Coronary artery (tissue), 2 donors: Measurements from ENCODE around the gene SLC30A2.

Source experiments
- DNase-seq: peaks from one replicate; pipeline ENCODE4 v3.0.0-alpha.2; 2017; ENCODE audit warnings: low spot score
- H3K27ac ChIP-seq, 2 donors: fragments of 200-600 bp; sonication (generic); one replicate each; pipeline ENCODE4 v1.5.1; 2016 to 2019
- H3K4me3 ChIP-seq: fragments of 200-600 bp; sonication (generic); 2 replicates; pipeline ENCODE4 v1.5.1; 2016; ENCODE audit warnings: mild to moderate bottlenecking, moderate library complexity
- CTCF ChIP-seq: fragments of 200-600 bp; sonication (generic); IDR thresholded peaks from one replicate; pipeline ENCODE4 v1.5.1; 2019; ENCODE audit warnings: antibody characterized with exemption

The SLC30A2 gene

GRCh38 chr1:26019641-26020315 lies 26.1 kb downstream of the SLC30A2 start:
- no peak for TF ChIP-seq CTCF
- H3K27ac ChIP-seq, result no peak overlapping the region
- DNase-seq, result no peak
- H3K4me3 ChIP-seq, result no peak overlapping the region

GRCh38 chr1:26017606-26018005 lies 28.3 kb downstream of the SLC30A2 start:
- no peak overlapping the region for H3K4me3 ChIP-seq
- no peak for DNase-seq
- no peak for TF ChIP-seq CTCF
- no peak overlapping the region for H3K27ac ChIP-seq

- H3K27ac ChIP-seq, result no peak overlapping the region
- no peak for TF ChIP-seq CTCF
- no peak for DNase-seq
- H3K4me3 ChIP-seq, result no peak overlapping the region
Measured at GRCh38 chr1:26016953-26017545, 28.9 kb downstream of the SLC30A2 start.

- Histone ChIP-seq H3K27ac (no peak overlapping the region), H3K4me3 (no peak overlapping the region)
- DNase-seq, result no peak
- no peak for TF ChIP-seq CTCF
Measured at GRCh38 chr1:26016258-26016952, 29.5 kb downstream of the SLC30A2 start.

- TF ChIP-seq CTCF, result no peak
- no peak for DNase-seq
- Histone ChIP-seq H3K4me3 (no peak overlapping the region), H3K27ac (no peak overlapping the region)
Measured at GRCh38 chr1:26015358-26015757, 30.6 kb downstream of the SLC30A2 start.

- no peak for TF ChIP-seq CTCF
- no peak overlapping the region for H3K4me3 ChIP-seq
Measured at GRCh38 chr1:26014179-26014578, 31.7 kb downstream of the SLC30A2 start.

More at GRCh38 chr1:26014179-26014578, 31.7 kb downstream of the SLC30A2 start:
- H3K27ac ChIP-seq, result no peak overlapping the region
- DNase-seq, result no peak
